Fibroblast of pulmonary artery (primary cell): ENCODE measurements around the gene ALX4.

Source experiments
- DNase-seq: peaks from one replicate; pipeline ENCODE4 v3.0.0-alpha.2; 2010; ENCODE audit warnings: low read depth
- H3K4me3 ChIP-seq: replicated peaks from 2 replicates; pipeline ENCODE4 v1.5.1; 2011; ENCODE audit warnings: low read depth, mild to moderate bottlenecking, control low read depth, low read length, moderate library complexity
- TF ChIP-seq, protein P1 (sequence below): IDR thresholded peaks from 2 replicates; pipeline ENCODE4 v1.5.1; 2011; ENCODE audit warnings: mild to moderate bottlenecking, control low read depth, low read length, inconsistent platforms; ENCODE audit errors: missing control alignments

The ALX4 gene

DNA sequence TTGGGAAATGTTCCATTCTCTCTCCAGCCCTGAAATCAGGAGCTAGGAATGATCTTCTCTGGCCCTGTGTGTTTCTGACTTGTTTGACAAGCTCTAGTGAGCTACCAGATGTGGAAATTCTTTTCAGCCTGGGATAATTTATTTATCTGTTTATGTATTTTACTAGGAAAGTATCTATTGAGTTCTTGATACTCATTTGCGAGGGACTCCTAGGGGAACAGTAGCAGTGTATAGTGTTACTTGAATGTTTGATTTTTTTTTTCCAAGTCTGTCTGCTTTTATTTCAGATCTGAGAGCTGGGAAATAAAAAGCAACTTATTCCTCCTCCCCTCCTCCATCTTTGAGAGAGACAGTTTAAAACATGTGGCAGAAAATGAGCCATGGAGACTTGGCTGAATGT lies 92.5 kb downstream of the ALX4 start:
- DNase-seq, result no peak
- H3K4me3 ChIP-seq, result no peak overlapping the region
- TF ChIP-seq, protein P1, sequence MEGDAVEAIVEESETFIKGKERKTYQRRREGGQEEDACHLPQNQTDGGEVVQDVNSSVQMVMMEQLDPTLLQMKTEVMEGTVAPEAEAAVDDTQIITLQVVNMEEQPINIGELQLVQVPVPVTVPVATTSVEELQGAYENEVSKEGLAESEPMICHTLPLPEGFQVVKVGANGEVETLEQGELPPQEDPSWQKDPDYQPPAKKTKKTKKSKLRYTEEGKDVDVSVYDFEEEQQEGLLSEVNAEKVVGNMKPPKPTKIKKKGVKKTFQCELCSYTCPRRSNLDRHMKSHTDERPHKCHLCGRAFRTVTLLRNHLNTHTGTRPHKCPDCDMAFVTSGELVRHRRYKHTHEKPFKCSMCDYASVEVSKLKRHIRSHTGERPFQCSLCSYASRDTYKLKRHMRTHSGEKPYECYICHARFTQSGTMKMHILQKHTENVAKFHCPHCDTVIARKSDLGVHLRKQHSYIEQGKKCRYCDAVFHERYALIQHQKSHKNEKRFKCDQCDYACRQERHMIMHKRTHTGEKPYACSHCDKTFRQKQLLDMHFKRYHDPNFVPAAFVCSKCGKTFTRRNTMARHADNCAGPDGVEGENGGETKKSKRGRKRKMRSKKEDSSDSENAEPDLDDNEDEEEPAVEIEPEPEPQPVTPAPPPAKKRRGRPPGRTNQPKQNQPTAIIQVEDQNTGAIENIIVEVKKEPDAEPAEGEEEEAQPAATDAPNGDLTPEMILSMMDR, result no peak

DNA sequence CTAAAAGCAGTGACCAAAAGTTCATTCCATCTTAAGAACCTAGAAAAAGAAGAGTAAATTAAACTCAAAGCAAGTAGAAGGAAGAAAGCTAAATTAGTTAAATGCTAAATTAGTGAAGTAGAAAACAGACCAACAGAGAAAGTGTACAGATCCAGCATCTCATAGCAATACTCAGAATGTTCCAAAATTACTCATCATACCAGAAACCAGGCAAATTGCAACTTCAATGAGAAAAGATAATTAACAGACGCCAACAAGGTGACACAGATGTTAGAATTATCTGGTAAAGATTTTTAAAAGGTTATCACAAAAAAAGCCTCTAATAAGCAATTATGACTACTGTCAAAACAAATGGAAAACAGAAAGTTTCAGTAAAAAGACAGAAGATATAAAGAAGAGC lies 96.8 kb downstream of the ALX4 start:
- no peak overlapping the region for H3K4me3 ChIP-seq
- no peak for DNase-seq
- TF ChIP-seq, protein P1, result no peak

DNA sequence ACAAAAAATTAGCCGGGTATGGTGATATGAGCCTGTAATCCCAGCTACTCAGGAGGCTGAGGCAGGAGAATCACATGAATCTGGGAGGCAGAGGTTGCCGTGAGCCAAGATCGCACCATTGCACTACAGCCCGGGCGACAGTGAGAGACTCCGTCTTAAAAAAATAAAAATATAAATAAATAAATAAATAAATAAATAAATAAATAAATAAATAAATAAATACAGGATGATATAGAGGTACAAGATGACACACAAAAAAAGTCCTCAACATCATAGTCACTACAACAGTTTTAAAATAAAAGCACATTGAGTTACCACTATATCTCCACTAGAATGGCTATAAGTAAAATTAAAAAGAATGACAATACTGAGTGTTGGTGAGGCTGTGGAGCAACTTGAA lies 97.8 kb downstream of the ALX4 start:
- TF ChIP-seq, protein P1, result no peak
- H3K4me3 ChIP-seq, result no peak overlapping the region
- DNase-seq, result no peak
